CD14-positive monocyte (primary cell): ENCODE data around the gene NCOA6. TPM values are rescaled to one million over a fixed set of nuclear protein-coding genes. Genes with fewer than 3 reads are reported as not detected.

Experiments
- DNase-seq, 3 donors: peaks; one replicate each; pipeline ENCODE4 v3.0.0-alpha.2; 2011 to 2022
- H2AFZ ChIP-seq: 2 replicates; pipeline ENCODE4 v1.6.0; 2012; ENCODE audit warnings: mild to moderate bottlenecking, low read depth, low read length, inconsistent platforms; ENCODE audit not compliant: insufficient read depth, poor library complexity, severe bottlenecking
- H3K27ac ChIP-seq, 2 donors: 1 replicate in 1 of 2; 2 replicates in 1 of 2; pipeline ENCODE4 v1.5.1; 2012 to 2013; ENCODE audit warnings: low read length in 2 of 2, control low read depth in 1 of 2, inconsistent platforms in 1 of 2, low read depth in 1 of 2, mild to moderate bottlenecking in 1 of 2
- H3K27me3 ChIP-seq, 2 donors: one replicate each; pipeline versions ENCODE4 v1.6.0 to v1.6.1; 2011 to 2013; ENCODE audit warnings: low read length in 2 of 2; ENCODE audit not compliant: control insufficient read depth in 2 of 2, insufficient read depth in 2 of 2
- H3K36me3 ChIP-seq, 2 donors: replicated peaks in 1 of 2; 1 replicate in 1 of 2; 2 replicates in 1 of 2; pipeline versions ENCODE4 v1.5.1 to v1.6.1; 2012 to 2013; ENCODE audit warnings: low read length in 2 of 2, control low read depth in 1 of 2, inconsistent platforms in 1 of 2, mild to moderate bottlenecking in 1 of 2; ENCODE audit not compliant: insufficient read depth in 2 of 2, control insufficient read depth in 1 of 2
- H3K4me1 ChIP-seq, 2 donors: 1 replicate in 1 of 2; 2 replicates in 1 of 2; pipeline versions ENCODE4 v1.5.1 to v1.6.1; 2012 to 2013; ENCODE audit warnings: low read length in 2 of 2, control low read depth in 1 of 2, inconsistent platforms in 1 of 2, mild to moderate bottlenecking in 1 of 2, moderate library complexity in 1 of 2; ENCODE audit not compliant: insufficient read depth in 2 of 2, control insufficient read depth in 1 of 2
- H3K4me2 ChIP-seq: replicated peaks from 2 replicates; pipeline ENCODE3; 2012; ENCODE audit warnings: low read length, moderate library complexity, mild to moderate bottlenecking; ENCODE audit not compliant: poor library complexity, severe bottlenecking; ENCODE audit errors: extremely low read depth
- H3K4me3 ChIP-seq, 3 experiments: fragments of 200-600 bp in 1 of 3; sonication (generic) in 1 of 3; replicated peaks in 1 of 3; 1 replicate in 2 of 3; 2 replicates in 1 of 3; pipeline ENCODE4 v1.5.1; 2011 to 2013; ENCODE audit warnings: low read length in 3 of 3, mild to moderate bottlenecking in 3 of 3, control low read depth in 2 of 3, low read depth in 2 of 3, inconsistent platforms in 1 of 3, moderate library complexity in 1 of 3
- H3K79me2 ChIP-seq: 2 replicates; pipeline ENCODE4 v1.6.0; 2012; ENCODE audit warnings: mild to moderate bottlenecking, control low read depth, inconsistent platforms, low read length, moderate library complexity; ENCODE audit not compliant: insufficient read depth
- H3K9ac ChIP-seq: 2 replicates; pipeline ENCODE4 v1.6.0; 2017; ENCODE audit warnings: low read length, mild to moderate bottlenecking; ENCODE audit not compliant: insufficient read depth, poor library complexity, severe bottlenecking
- H3K9me3 ChIP-seq, 2 donors: replicated peaks in 1 of 2; 1 replicate in 1 of 2; 2 replicates in 1 of 2; pipeline versions ENCODE4 v1.5.1 to v1.6.1; 2012 to 2013; ENCODE audit warnings: low read length in 2 of 2, control low read depth in 1 of 2; ENCODE audit not compliant: control insufficient read depth in 1 of 2, insufficient read depth in 1 of 2
- H4K20me1 ChIP-seq: 2 replicates; pipeline ENCODE4 v1.6.0; 2012; ENCODE audit warnings: mild to moderate bottlenecking, low read length, control low read depth, moderate library complexity; ENCODE audit not compliant: insufficient read depth
- H3K27ac Mint-ChIP-seq, 7 donors: one replicate each; pipeline ENCODE4 v1.8.0; 2020; ENCODE audit warnings: mild to moderate bottlenecking in 7 of 7, mixed read lengths in 7 of 7, moderate library complexity in 6 of 7, inconsistent platforms in 2 of 7
- H3K27me3 Mint-ChIP-seq, 3 donors: one replicate each; pipeline ENCODE4 v1.8.0; 2021 to 2022; ENCODE audit warnings: low read depth in 3 of 3, mild to moderate bottlenecking in 3 of 3, mixed read lengths in 3 of 3, moderate library complexity in 3 of 3, inconsistent platforms in 1 of 3
- H3K36me3 Mint-ChIP-seq, 2 donors: one replicate each; pipeline ENCODE4 v1.8.0; 2020; ENCODE audit warnings: mixed read lengths in 2 of 2, inconsistent platforms in 1 of 2, mild to moderate bottlenecking in 1 of 2
- H3K4me1 Mint-ChIP-seq: one replicate; pipeline ENCODE4 v1.8.0; 2020; ENCODE audit warnings: mild to moderate bottlenecking, mixed read lengths
- H3K4me3 Mint-ChIP-seq, 2 donors: one replicate each; pipeline ENCODE4 v1.8.0; 2020; ENCODE audit warnings: mild to moderate bottlenecking in 2 of 2, mixed read lengths in 2 of 2, moderate library complexity in 1 of 2
- H3K9me3 Mint-ChIP-seq, 7 donors: one replicate each; pipeline ENCODE4 v1.8.0; 2020 to 2022; ENCODE audit warnings: mixed read lengths in 7 of 7, mild to moderate bottlenecking in 6 of 7, moderate library complexity in 6 of 7, inconsistent platforms in 2 of 7
- CTCF ChIP-seq: fragments of 200-600 bp; IDR thresholded peaks from one replicate; pipeline ENCODE4 v1.8.0; 2022; ENCODE audit warnings: antibody characterized with exemption, mild to moderate bottlenecking
- WGBS: methylation state at CpG from one replicate; pipeline ENCODE4 v1.1.5; 2013; ENCODE audit warnings: missing lambda C conversion rate; ENCODE audit not compliant: insufficient coverage; 5-methylcytosine and 5-hydroxymethylcytosine counted together
- intact Hi-C, 2 donors: fragments of 100-400 bp; cut with micrococcal nuclease; formaldehyde crosslinking; loops; one replicate each; pipeline versions ENCODE4 v1.15.0 to v1.15.1; 2023
- polyA plus RNA-seq, 3 donors: library from polyadenylated mRNA; depleted of rRNA in 1 of 3; unstranded in 2 of 3; stranded (reverse) in 1 of 3; fragments of 300-500 nt in 2 of 3; fragments of >200 nt in 1 of 3; fragmentation: Illumina TruSeq in 2 of 3; gene quantifications; 1 replicate in 2 of 3; 2 replicates in 1 of 3; pipeline ENCODE4 v1.2.3, GENCODE V29; 2012 to 2021

NCOA6 gene
- polyA plus RNA-seq, 3 donors, result 2.8 to 19.0 (median 3.9) TPM

- H3K9ac ChIP-seq, result no peak overlapping the region
- peaks cover 54 to 56% of the 10 kb centered on the region in 2 donors for H3K36me3 Mint-ChIP-seq
- no CpG with 5 or more reads among the region's 1 CpG for WGBS
Observed at GRCh38 chr20:34713194-34713943, 112.1 kb downstream of the NCOA6 start.

More at GRCh38 chr20:34713194-34713943, 112.1 kb downstream of the NCOA6 start:
- H3K36me3 ChIP-seq, result peaks cover 30 to 55% of the 10 kb centered on the region in 2 donors
- H3K4me2 ChIP-seq, result no peak overlapping the region
- no peaks in the 10 kb centered on the region for H3K9me3 Mint-ChIP-seq
- intact Hi-C loops, result loop anchor here in 1 of 2 donors (5.0 kb wide), 2 partner anchors 36 to 171 kb away; partner anchors contain the start of gene PIGU
- H3K4me3 ChIP-seq, result no peak overlapping the region
- peaks cover 12 to 22% (median 16%) of the 10 kb centered on the region in 3 donors for H3K27me3 Mint-ChIP-seq
- H3K9me3 ChIP-seq, result no peaks in the 10 kb centered on the region
- peak in 2 of 3 donors; percentile 42 to 59 for DNase-seq
- no peak overlapping the region for H3K27ac ChIP-seq
- no peak overlapping the region for H2AFZ ChIP-seq
- H3K27ac Mint-ChIP-seq, result peak overlapping the region in 3 of 7 donors; percentile 31 to 68 (median 68)
- peaks cover 6 to 13% of the 10 kb centered on the region in 2 donors for H3K27me3 ChIP-seq
- TF ChIP-seq CTCF, result no peak
- peaks cover 13% of the 10 kb centered on the region for H3K4me1 Mint-ChIP-seq
- no peak overlapping the region for H3K4me3 Mint-ChIP-seq
- H3K4me1 ChIP-seq, result peaks cover 14 to 23% of the 10 kb centered on the region in 2 donors
- no peaks in the 10 kb centered on the region for H3K79me2 ChIP-seq
- peaks cover 5% of the 10 kb centered on the region for H4K20me1 ChIP-seq
